NCI-H446 (cell line): ENCODE data around the gene CHST10.
A peak's percentile ranks its signal among the peaks of the same experiment; 100 is the strongest.
"Not testable (repeated sequence)": the region's sequence is repeated elsewhere in the genome, so short reads cannot be mapped to it uniquely, and the experiment has no call there.

ENCODE experiments used
- DNase-seq, 2 experiments: peaks; one replicate each; lab custom pipeline; 2025; lab: John Stamatoyannopoulos, UW

CHST10 gene

DNA sequence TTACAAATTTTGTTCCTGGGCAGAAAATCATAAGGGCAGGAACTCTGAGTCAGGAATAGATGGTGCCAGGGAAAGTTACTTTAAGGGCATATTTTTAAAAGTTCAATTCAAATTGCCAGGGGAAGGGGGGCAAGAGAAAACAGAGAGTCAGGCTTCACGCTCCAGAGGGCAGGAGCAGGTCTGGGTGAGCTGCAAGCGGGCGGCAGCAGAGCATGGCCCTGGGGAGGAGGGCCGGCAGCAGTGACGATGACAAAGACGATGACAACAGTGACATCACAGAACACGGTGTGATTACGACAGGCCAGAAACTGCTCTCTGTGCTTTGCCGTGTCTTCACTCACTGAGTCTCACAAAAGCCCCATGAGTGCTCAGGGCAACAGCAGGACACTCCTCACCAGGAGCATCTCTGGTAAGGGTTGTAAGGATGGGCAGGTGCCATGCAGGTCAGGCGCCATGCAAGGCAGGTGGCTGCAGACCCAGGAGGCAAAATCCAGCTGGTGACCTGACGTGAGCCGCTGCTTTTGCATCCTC lies 23.3 kb downstream of the CHST10 start:
- no peak for DNase-seq

DNA sequence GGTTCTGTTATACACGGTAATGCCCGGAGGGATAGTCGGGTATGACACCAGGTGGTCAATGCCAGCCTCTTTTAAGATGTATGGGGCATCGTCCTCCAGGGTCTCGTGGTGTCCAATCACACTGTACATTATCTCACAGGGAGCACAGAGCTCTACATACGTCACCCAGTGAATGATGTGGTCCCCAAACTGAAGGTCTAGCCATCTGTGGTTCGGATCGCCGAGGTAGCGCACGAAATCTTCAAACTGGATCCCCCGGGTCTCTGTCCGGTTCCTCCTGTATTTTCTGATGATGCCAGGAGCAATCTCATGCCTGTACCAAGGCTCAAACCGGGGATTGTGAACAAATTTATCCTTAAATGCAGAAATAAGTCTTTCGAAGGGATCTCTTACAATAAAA lies 24.1 kb downstream of the CHST10 start:
- DNase-seq, result no peak

DNA sequence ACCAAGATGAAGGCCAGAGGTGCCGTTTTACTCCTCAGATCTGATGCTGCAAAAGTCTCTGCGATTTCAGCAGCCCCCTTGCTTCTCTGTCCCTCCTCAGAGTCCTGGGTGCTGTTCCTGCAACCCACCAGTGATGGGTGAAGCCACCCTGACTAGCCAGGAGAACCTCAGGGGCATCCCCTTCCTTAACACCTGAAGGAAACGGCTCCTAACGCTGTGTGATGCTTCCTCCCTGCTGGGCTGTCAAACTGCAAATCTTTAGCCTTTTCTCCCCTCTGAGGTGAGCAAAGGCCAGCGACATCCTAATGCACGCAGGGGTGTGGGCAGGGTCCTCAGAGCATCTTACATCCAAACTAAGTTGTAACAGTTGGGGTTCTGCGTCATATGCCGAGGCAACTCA lies 24.8 kb downstream of the CHST10 start:
- DNase-seq, result no peak

DNA sequence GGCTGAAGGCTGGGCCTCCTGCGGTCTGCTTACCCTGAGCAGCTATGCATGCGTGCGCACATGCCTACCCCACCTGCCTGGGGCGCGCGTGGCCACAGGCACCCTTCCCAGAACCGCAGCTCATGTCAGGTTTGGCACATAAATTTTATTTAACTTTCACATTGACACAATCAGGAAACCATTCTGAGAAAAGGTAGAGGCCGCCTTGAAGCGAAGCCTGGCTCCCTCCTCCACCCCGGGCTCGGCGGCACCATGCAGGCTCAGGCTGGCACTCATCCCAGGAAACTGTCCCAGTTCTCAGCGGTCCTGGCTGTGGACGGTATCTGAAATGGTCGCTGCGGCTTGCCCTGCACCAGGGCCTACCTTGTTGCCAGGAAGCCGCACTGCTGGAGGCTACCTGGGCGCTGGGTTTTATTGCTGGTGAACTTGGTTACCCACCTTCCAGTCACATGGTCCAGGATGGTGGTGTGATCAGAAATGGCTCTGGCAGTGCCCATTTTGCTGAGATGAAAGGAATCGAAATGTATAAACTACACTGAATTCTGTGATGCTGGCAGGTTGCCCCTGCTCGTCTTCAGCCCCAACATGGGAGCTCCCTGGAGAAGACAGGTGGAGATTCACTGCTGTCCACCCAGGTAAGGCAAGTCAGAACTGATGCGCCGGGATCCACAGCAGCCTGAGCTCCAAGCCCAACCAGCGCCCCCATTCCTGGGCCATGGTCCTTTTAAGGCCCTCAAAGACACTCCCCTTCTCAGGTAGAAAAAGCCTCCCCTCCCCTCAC lies 25.5 kb downstream of the CHST10 start:
- DNase-seq, result no peak

GRCh38 chr2:100390001-100390940 lies 27.2 kb downstream of the CHST10 start:
- no peak for DNase-seq

DNA sequence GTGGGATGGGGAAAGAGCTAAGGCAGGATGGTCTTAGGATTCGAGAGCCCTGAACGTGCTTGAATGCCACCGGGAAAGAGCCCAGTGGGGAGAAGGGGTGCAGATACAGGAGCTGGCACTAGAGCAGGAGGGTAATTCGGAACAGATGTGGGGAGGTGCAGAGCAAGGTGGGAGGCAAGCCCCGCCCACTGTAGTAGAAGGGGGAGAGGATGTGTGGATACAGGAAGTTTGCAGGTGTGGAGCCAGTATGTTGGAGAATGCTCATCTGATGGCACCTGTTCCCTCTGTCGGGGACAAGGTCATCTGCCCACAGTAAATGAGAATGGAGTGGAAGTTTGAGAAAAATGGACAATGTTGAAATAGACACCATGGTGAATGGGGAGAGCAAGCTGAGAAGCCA lies 28.8 kb downstream of the CHST10 start:
- no peak for DNase-seq

GRCh38 chr2:100383954-100384353 lies 33.5 kb downstream of the CHST10 start:
- DNase-seq, result no peak

- no peak for DNase-seq
Measured at GRCh38 chr2:100383306-100383705, 34.2 kb downstream of the CHST10 start.

DNA sequence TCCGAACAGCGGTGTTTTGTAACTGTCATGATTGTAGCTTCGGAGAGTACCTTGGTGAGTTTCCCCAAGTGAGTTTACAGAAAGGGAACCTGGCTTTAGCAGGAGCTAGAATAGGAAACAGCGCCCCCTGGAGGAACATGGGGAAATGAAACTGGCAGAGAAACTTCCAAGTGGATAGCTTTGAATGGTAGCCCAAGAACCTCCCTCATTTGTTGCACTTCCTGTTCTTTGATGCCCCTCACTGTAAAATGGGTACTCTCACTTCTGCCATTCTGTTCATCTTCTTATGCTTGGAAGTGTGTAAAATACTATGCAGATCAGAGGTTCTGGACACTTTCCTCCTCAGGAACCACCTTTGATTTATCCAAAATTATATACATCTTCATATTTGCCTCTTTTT lies 36.2 kb downstream of the CHST10 start:
- DNase-seq, result peak; percentile 39 to 79

DNA sequence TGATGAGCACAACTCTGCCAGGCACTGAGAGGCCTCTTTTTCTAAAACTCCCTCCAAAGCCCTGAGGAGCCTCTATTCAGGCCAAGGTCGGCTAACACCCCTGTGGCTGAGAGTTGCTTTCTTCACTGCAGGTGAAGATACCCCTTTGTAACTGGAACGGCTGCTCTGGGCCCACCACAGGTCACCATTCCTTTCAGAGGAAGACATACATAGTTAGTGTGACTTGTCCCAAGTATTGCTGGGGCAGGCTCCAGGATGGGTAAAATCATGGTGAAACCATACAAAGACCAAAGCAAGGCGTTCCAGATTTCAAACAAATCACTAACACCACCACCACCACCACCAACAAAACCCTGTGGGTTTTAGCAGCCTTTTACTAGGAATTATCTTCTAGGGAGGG lies 36.8 kb downstream of the CHST10 start:
- no peak for DNase-seq

GRCh38 chr2:100376836-100377235 lies 40.6 kb downstream of the CHST10 start:
- DNase-seq, result no peak

DNA sequence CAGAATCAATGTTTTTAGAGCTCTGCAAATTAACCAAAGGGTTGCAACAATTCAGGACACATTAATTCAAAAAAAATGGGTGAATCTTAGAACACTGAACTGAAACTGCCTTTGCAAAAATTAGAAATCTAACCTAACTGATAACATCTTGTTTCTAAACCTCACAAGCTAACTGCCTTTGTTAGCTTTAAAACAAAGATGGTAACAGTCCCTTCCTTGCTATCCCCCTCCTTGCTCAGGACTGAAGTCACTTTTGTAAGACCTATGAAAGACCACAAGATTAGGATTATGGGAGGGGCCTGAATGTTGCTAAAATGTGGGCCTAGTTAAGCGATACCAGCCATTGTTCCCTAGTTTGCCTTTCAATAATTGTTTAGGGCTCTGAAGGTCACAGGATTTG lies 50.3 kb downstream of the CHST10 start:
- DNase-seq, result no peak

DNA sequence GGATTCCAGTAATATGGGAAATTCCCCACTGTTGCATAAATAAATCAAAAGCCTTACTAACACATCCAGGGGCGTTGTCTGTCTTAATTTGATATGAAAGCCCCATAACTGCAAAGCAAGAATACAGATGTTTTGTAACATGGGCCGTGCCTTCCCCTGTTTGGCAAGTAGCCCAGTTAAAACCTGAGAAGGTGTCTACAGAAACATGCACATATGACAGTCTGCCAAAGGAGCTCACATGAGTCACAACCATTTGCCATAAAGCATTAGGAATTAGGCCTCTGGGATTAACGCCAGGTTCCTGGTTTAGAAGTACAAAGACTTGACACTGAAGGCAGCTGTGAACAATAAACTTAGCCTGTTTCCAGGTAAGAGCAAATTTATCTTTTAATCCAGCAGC lies 52.0 kb downstream of the CHST10 start:
- peak; percentile 4 to 44 for DNase-seq

DNA sequence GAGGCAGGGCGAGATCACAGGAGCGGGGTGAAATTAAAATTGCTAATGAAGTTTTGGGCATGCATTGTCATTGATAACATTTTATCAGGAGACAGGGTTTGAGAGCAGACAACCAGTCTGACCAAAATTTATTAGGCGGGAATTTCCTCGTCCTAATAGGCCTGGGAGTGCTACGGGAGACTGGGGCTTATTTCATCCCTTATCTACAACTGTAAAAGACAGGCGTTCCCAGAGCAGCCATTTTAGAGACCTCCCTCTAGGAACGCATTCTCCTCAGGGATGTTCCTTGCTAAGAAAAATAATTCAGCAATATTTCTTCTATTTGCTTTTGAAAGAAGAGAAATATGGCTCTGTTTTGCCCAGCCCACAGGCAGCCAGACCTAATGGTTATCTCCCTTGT lies 55.2 kb downstream of the CHST10 start:
- DNase-seq, result not testable (repeated sequence)

GRCh38 chr2:100359576-100359975 lies 57.9 kb downstream of the CHST10 start:
- DNase-seq, result no peak

DNA sequence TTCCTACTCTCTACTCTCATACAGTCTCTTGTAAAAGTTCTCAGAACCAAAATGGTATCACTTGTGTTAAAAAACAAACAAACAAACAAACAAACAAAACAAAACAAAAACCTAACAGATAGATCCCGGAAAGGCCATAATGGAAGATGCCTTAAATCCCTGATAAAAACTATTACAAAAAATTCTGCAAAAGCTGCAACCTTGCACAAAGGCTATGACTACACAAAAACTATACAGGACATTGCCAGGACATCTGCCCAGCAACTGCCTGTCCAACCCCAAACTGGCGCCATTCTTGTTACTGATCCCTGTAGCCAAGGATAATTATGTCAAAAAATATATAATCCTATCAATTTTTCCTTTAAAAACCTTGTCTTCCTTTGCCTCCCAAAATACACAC lies 58.9 kb downstream of the CHST10 start:
- DNase-seq, result no peak

- DNase-seq, result no peak
Measured at GRCh38 chr2:100352521-100352920, 64.9 kb downstream of the CHST10 start.

DNA sequence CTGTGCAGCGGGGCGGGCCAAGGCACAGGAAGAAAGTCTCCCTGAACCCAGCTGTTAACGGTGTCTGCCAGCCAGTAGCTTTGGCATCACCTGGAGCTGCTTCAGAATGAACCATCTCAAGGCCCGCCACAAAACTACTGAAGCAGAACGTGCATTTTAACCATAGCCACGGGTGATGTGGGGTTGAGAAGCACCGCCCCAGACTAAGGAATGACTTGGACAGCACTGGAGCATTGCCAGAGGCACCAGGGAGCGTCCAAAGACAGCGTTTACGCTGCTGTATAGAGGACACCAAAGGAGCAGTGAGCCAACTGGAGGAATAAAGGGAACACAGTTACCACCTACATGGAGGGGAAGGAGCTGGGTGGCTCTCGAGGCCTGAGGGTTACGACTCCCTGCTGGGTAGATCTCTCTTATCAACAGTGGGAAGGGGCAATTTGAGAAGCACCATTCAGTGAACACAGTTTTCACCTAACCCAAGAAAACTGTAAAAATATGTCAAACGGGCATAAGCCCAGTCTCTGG lies 66.7 kb downstream of the CHST10 start:
- DNase-seq, result no peak

DNA sequence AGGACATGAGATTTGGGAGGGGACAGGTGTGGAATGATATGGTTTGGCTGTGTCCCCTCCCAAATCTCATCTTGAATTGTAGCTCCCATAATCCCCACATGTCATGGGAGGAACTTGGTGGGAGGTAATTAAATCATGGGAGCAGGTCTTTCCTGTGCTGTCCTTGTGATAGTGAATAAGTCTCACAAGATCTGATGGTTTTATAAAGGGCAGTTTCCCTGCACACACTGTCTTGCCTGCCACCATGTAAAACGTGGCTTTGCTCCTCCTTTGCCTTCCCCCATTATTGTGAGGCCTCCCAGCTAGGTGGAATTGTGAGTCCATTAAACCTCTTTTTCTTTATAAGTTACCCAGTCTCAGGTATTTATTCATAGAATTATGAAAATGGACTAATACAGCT lies 72.3 kb downstream of the CHST10 start:
- DNase-seq, result not testable (repeated sequence)

DNA sequence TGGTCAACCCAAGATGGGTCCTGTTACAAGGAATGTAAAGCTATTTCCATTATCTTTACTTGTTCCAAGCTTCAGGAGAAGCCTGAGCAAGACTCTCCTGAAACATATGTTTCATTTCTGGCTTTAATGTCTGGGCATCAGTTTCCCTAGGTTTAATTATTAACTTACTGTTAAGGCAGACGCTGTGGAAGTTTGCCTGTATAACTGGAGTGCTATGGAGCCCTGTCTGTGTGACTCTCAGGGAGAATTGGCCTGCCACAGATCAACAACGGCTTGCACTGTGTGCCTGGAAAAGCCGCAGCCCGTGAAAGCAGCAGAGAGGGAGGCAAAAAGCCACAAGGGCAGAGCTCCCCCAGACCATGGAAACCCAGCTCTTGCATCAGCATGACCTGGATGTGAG lies 73.0 kb downstream of the CHST10 start:
- DNase-seq, result no peak

- DNase-seq, result not testable (repeated sequence)
Measured at GRCh38 chr2:100342466-100342865, 75.0 kb downstream of the CHST10 start.
